ENCODE results near the gene EMILIN1.

DNA sequence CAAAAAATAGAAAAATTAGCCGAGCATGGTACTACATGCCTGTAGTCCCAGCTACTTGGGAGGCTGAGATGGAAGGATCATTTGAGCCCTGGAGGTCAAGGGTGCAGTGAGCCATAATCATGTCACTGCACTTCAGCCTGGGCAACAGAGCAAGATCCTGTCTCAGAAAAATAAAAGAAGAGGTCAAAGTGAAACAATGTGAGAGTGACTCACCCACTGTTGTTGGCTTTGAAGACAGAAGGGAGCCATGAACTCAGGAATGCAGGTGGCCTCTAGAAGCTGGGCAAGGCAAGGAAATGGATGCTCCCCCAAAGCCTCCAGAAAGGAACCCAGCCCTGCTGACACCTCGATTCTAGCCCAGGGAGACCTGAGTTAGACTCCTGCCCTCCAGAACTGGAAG is 49.4 kb upstream of the EMILIN1 start:
- TF ChIP-seq PATZ1 (CRISPR knock-in tag; IDR thresholded peaks at IDR 0.05; ENCODE audit: borderline replicate concordance): no peak
- TF ChIP-seq GLIS3 (CRISPR knock-in tag; IDR thresholded peaks at IDR 0.05): no peak
- no peak for TF ChIP-seq PPARA (CRISPR knock-in tag; IDR thresholded peaks at IDR 0.05; ENCODE audit: borderline replicate concordance)
- no peak for TF ChIP-seq RARB (CRISPR knock-in tag; IDR thresholded peaks at IDR 0.05)
- TF ChIP-seq ZFP30 (CRISPR knock-in tag; IDR thresholded peaks at IDR 0.05): no peak
- no peak for TF ChIP-seq TSHZ2 (CRISPR knock-in tag; IDR thresholded peaks at IDR 0.05)
- no peak for TF ChIP-seq ARNTL (CRISPR knock-in tag; IDR thresholded peaks at IDR 0.05; ENCODE audit: borderline replicate concordance, low read depth)
- TF ChIP-seq ESRRG (CRISPR knock-in tag; IDR thresholded peaks at IDR 0.05): no peak
- no peak for TF ChIP-seq ZFP3 (CRISPR knock-in tag; IDR thresholded peaks at IDR 0.05)
- no peak for TF ChIP-seq ZNF70 (CRISPR knock-in tag; IDR thresholded peaks at IDR 0.05)
- no peak for TF ChIP-seq SNAI2 (CRISPR knock-in tag; IDR thresholded peaks at IDR 0.05)
- TF ChIP-seq, protein P1, sequence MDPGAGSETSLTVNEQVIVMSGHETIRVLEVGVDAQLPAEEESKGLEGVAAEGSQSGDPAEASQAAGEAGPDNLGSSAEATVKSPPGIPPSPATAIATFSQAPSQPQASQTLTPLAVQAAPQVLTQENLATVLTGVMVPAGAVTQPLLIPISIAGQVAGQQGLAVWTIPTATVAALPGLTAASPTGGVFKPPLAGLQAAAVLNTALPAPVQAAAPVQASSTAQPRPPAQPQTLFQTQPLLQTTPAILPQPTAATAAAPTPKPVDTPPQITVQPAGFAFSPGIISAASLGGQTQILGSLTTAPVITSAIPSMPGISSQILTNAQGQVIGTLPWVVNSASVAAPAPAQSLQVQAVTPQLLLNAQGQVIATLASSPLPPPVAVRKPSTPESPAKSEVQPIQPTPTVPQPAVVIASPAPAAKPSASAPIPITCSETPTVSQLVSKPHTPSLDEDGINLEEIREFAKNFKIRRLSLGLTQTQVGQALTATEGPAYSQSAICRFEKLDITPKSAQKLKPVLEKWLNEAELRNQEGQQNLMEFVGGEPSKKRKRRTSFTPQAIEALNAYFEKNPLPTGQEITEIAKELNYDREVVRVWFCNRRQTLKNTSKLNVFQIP (CRISPR knock-in tag; IDR thresholded peaks at IDR 0.05; ENCODE audit: borderline replicate concordance, low read depth): no peak
- TF ChIP-seq, protein P2, sequence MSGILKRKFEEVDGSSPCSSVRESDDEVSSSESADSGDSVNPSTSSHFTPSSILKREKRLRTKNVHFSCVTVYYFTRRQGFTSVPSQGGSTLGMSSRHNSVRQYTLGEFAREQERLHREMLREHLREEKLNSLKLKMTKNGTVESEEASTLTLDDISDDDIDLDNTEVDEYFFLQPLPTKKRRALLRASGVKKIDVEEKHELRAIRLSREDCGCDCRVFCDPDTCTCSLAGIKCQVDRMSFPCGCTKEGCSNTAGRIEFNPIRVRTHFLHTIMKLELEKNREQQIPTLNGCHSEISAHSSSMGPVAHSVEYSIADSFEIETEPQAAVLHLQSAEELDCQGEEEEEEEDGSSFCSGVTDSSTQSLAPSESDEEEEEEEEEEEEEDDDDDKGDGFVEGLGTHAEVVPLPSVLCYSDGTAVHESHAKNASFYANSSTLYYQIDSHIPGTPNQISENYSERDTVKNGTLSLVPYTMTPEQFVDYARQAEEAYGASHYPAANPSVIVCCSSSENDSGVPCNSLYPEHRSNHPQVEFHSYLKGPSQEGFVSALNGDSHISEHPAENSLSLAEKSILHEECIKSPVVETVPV (CRISPR knock-in tag; IDR thresholded peaks at IDR 0.05): no peak
- TF ChIP-seq OSR1 (CRISPR knock-in tag; IDR thresholded peaks at IDR 0.05): no peak
